Tibial nerve (tissue), 4 donors: ENCODE measurements around the gene GRID1.

Experiments
- CTCF ChIP-seq, 5 experiments: fragments of 200-600 bp in 3 of 5; fragments of 450-650 bp in 2 of 5; sonication (generic) in 3 of 5; IDR thresholded peaks; one replicate each; pipeline ENCODE4 v1.5.1; 2016 to 2019; ENCODE audit warnings: antibody characterized with exemption in 5 of 5, mild to moderate bottlenecking in 3 of 5, moderate library complexity in 2 of 5
- EP300 ChIP-seq, 2 donors: sonication (generic); formaldehyde crosslinking; IDR thresholded peaks; one replicate each; pipeline ENCODE4 v1.6.1; 2017; ENCODE audit warnings: antibody characterized with exemption in 2 of 2, mild to moderate bottlenecking in 1 of 2

- TF ChIP-seq CTCF (IDR thresholded peaks at IDR 0.05) = no peak
- TF ChIP-seq EP300 (IDR thresholded peaks at IDR 0.05) = no peak
Observed at GRCh38 chr10:86060386-86061277, 306.0 kb downstream of the GRID1 start.
